ENCODE results near the gene CCSER1.

CCSER1 gene

DNA sequence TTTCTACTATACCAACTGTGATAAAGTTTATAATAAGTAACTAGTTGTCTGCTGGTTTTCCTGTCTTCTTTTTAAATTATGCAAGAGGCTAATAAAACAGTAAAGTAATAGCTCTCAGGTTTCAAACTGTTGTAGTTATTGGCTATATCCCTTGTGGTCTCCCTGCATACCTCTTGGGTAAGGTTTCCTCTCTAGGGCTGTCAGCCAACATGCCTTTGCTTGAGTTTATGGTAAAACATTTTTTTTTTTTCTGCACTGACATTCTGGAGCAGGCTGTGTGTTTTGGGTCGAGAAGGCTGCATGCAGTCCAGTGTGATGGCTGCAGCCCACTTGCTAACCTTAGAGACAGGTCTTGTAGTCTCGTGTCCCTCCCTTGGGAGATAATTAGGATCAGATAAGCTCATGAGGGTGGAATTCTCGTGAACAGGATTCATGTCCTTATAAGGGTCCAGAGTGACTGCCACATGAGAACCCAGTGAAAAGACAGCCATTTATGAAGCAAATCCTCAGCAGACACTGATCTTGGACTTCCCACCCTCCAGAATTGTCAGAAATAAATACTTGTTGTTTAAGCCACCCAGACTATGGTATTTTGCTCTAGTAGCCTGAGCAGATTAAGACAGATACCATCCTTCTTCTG, 831.2 kb downstream of the CCSER1 start:
- DNase-seq (ENCODE audit: low read depth), result peak; percentile 94

DNA sequence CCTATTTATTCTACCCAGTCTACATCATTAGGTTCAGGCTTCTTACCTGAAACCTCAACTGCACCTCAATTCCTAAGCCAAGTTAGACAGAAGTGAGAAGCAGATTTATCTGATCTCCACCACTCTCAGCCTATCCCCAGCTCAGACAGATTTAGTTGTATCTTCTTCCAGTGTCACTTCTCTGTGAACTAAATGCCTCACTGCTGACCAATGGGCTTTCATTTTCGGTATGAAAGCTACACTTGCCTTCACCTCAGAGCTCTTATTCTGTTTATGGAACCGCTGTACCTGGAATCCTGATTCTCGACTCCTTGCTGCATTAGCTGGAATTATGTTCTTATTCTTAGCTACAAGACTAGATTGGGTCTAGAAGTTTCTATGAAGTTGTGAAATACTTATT, 833.2 kb downstream of the CCSER1 start:
- DNase-seq (ENCODE audit: low read depth), result no peak

DNA sequence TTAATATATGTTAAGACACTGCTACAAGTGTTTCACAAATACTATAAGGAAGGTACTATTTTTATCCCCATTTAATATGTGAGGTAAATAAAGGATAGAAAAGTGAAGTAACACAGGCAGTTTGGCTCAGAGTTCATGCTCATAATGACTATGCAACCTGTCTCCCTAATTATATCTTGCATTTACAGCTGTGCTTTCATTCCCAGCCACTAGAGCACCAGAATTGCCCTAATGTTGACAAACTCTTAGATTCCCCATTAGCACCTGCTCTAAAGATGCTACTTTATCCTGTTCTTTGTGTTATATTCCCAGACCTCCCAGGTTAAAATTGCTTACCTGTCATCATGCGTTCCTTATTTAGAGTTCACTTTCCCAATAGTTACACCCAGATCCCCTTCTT, 833.6 kb downstream of the CCSER1 start:
- no peak for DNase-seq (ENCODE audit: low read depth)

- no peak for DNase-seq (ENCODE audit: low read depth)
Measured at GRCh38 chr4:90970021-90970420, 842.8 kb downstream of the CCSER1 start.

DNA sequence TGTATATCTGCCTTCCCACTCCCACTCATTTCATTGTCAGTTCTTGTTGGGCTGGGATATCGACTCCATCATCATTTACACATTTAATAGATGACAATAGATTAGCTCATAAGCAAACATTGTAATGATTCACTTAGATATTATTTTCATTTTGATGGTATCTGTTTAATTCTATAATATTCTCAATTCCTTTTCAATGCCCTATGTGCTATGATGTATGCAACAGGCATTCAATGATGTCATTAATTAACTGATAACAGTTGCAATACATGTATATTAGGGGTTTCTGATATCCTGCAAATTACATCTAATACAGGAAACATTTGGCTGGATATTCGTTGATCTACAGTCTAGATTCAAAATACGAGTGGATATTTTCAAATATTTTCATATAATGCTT, 850.5 kb downstream of the CCSER1 start:
- no peak for DNase-seq (ENCODE audit: low read depth)

DNA sequence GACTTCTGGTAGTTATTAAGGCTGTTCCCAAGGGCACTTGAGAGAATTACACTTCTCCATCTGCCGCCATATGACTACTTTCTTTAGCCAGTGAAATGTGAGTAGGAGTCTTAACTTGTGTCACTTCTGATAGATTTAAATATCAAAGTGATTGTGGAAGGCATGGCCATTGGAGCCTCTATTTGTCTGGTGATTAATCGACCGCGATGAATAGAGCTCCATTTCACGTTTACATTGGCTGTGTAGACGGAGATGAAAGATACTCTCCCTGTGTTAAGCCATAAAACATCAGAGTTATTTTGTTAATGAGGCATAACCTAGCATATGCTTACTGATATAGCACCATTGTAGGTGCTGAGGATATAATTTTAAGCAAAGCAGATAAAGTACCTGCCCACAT, 852.4 kb downstream of the CCSER1 start:
- no peak for DNase-seq (ENCODE audit: low read depth)

GRCh38 chr4:90982813-90983212, 855.6 kb downstream of the CCSER1 start:
- no peak for DNase-seq (ENCODE audit: low read depth)

DNA sequence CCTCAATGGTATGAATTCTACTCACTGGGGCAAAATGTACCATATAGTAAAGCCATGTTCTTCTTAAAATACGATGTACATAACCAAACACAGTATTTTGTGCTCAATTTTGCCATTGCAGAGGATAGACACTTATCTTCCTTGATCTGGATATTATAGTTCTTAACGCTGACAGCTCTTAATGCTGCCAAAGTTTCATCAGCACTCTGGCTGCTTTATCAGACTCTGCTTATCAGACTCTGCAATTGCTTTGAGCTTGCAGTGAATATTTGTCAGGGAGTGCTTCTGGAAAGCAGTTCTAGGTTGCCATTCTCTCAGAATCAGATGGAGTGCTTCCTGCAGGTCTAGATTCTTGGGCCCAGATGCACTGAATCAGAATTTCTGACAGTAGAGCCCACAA, 863.1 kb downstream of the CCSER1 start:
- DNase-seq (ENCODE audit: low read depth), result no peak

- no peak for DNase-seq (ENCODE audit: low read depth)
Measured at GRCh38 chr4:90992213-90992612, 865.0 kb downstream of the CCSER1 start.

GRCh38 chr4:90994851-90995574, 867.8 kb downstream of the CCSER1 start:
- DNase-seq (ENCODE audit: low read depth), result no peak

- no peak for DNase-seq (ENCODE audit: low read depth)
Measured at GRCh38 chr4:90995996-90996395, 868.8 kb downstream of the CCSER1 start.

GRCh38 chr4:90996813-90997212, 869.6 kb downstream of the CCSER1 start:
- no peak for DNase-seq (ENCODE audit: low read depth)

DNA sequence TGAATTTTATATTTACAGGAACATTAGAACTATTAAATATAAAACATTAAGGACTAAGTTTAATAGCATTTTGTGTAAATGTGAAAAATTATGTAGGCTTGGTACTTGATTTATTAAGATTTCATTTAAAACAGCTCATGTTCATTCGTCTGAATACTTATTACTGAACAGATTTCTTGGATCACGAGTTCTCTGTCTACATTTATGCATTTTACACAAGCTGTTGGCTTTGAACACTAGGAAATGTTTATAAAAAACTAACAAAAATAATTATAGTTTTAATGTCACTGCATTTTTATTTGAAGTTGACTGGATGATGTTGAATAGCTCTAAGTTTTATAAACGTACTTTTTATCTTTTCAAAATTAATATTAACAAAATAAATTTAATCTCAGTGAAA, 888.7 kb downstream of the CCSER1 start:
- DNase-seq (ENCODE audit: low read depth), result no peak

- DNase-seq (ENCODE audit: low read depth), result no peak
Measured at GRCh38 chr4:91019513-91019912, 892.3 kb downstream of the CCSER1 start.

- no peak for DNase-seq (ENCODE audit: low read depth)
Measured at GRCh38 chr4:91025241-91026148, 898.3 kb downstream of the CCSER1 start.

- DNase-seq (ENCODE audit: low read depth), result no peak
Measured at GRCh38 chr4:91028228-91028627, 901.0 kb downstream of the CCSER1 start.

DNA sequence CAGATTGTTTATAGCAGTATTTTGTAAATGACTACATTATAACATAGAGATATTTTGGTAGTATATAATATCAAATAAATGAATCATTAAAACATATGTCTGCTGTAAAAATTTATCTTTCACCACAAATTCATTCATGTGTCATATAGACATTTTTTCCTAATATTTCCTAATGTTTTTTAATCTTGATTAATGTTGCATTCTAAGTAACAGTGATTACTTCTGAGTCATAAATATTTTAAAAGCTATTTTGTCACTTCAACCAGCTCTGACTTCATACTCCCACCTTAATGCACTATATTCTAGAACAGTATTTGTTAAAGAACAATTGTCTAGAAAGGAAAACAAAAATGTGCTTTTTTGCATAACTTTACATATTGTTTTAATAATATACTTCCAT, 904.6 kb downstream of the CCSER1 start:
- DNase-seq (ENCODE audit: low read depth), result no peak

- no peak for DNase-seq (ENCODE audit: low read depth)
Measured at GRCh38 chr4:91032725-91033445, 905.7 kb downstream of the CCSER1 start.

DNA sequence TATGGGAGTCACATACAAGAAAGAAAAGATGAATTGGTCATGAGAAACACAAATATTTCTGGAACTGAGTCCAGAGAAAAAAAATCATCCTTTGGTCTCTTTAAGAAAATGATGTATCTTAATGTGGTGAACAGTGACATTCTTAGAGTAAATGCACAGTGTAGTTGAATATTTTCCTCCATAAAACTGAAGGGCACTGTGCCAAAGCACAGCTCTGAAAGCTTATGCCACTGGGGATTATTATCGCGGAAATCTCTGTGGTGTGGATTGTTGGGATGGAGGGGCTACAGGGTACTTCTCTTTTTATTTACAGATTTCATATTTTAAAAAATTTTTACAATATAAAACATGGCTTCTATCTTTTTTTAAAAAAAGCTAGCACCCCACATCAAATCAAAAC, 908.1 kb downstream of the CCSER1 start:
- DNase-seq (ENCODE audit: low read depth), result no peak

DNA sequence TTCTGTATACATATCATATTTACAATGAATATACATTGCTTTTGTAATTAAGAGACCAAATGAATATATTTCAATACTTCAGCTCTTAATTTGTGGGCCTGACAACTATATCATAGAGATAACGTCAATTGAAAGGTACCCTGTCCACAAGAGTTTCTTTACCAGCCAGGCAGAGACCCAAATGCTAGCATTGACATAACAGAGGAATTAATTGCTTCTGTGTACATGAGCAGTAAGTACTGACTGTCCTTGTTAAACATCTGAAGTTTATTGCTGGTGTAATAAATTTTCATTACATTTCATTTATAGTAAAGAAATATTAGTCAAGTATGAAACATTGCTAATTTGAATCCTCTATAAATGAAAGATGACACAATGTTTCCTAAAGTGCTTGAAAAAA, 910.8 kb downstream of the CCSER1 start:
- no peak for DNase-seq (ENCODE audit: low read depth)

GRCh38 chr4:91057871-91058270, 930.7 kb downstream of the CCSER1 start:
- no peak for DNase-seq (ENCODE audit: low read depth)

GRCh38 chr4:91058345-91058744, 931.2 kb downstream of the CCSER1 start:
- peak; percentile 67 for DNase-seq (ENCODE audit: low read depth)
